ENCODE results near the gene DNAJC17. TPM values are rescaled to one million over a fixed set of nuclear protein-coding genes. Genes with fewer than 3 reads are reported as not detected.

The DNAJC17 gene
- total RNA-seq, 6 experiments from 2014 or later: 7.8 to 23.7 (median 17.7) TPM

DNA sequence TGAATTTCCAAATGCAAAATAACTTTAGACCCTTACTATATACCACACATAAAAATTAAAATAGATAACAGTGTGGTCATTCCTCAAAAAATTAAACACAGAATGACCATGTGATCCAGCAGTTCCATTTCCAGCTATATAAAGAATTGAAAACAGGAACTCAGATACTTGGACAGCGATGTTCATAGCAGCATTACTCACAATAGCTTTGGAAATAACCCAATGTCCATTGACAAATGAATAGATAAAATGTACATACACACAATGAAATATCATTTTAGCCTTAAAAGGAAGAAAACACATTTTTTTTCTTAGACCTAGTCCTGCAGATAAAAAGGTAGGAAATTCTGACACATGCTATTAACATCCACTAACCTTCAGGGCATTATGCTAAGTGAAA lies 85.6 kb downstream of the DNAJC17 start:
- no peak overlapping the region for H3K27ac ChIP-seq
- TF ChIP-seq CTCF (IDR thresholded peaks at IDR 0.05) (no peak), POLR2A (IDR thresholded peaks at IDR 0.05) (no peak)
- H3K36me3 ChIP-seq: no peaks in the 10 kb centered on the region
- no peaks in the 10 kb centered on the region for H3K27me3 ChIP-seq
- 46% methylated on average over 1 of the region's 1 CpG for WGBS (ENCODE audit: insufficient coverage, low coverage, low lambda C conversion rate, missing lambda C conversion rate)
- no peaks in the 10 kb centered on the region for H3K9me3 ChIP-seq
- intact Hi-C loops (cut with DNase I): no loop called here
- ATAC-seq: peak in 2 of 4 donors; percentile 18 to 42
- DNase-seq: no peak
- no peaks in the 10 kb centered on the region for H3K4me1 ChIP-seq
- no peak overlapping the region for H3K4me3 ChIP-seq

GRCh38 chr15:40716165-40716564 lies 91.1 kb downstream of the DNAJC17 start:
- intact Hi-C loops (cut with DNase I): no loop called here
- DNase-seq (no peak), ATAC-seq (no peak)
- Histone ChIP-seq H3K36me3 (no peaks in the 10 kb centered on the region), H3K27me3 (no peaks in the 10 kb centered on the region), H3K4me3 (no peak overlapping the region), H3K27ac (no peak overlapping the region), H3K4me1 (no peaks in the 10 kb centered on the region), H3K9me3 (no peaks in the 10 kb centered on the region)
- 87% methylated on average over 5 of the region's 6 CpGs for WGBS (ENCODE audit: insufficient coverage, low coverage, low lambda C conversion rate, missing lambda C conversion rate)
- TF ChIP-seq CTCF (IDR thresholded peaks at IDR 0.05) (no peak), POLR2A (IDR thresholded peaks at IDR 0.05) (no peak)

Small RNAs within 50 kb of the gene (small RNA-seq; reads per million reads assigned to genes)
- gene SUMO2P15: 0 reads per million in 2 experiments

Other genes with a start within 250 kb of the DNAJC17 start
- gene CCDC32, start 242.4 kb downstream of the DNAJC17 start, total RNA-seq: 10 to 100 TPM in 3 of 6 experiments, 1 to 10 TPM in 3; 6.4 to 12.3 (median 9.9) TPM
- 1 to 10 TPM; 4.7 to 7.4 (median 6.1) TPM for gene RPUSD2, start 238.2 kb downstream of the DNAJC17 start, total RNA-seq
- 1 to 10 TPM; 1.6 to 9.6 (median 3.6) TPM for gene KNL1, start 213.2 kb downstream of the DNAJC17 start, total RNA-seq
- 1 to 10 TPM in 2 of 6 experiments, under 1 TPM in 2, not detected in 2; 0.66 to 1.7 (median 1.1) TPM for gene RAD51, start 112.3 kb downstream of the DNAJC17 start, total RNA-seq
- gene RMDN3, start 52.2 kb downstream of the DNAJC17 start, total RNA-seq: 10 to 100 TPM; 25.3 to 38.5 (median 29.5) TPM
- gene GCHFR, start 43.4 kb downstream of the DNAJC17 start, total RNA-seq: 100 to 1,000 TPM in 2 of 6 experiments, 10 to 100 TPM in 4; 65.4 to 181 (median 82.0) TPM
- gene C15orf62, start 37.5 kb downstream of the DNAJC17 start, total RNA-seq: 1 to 10 TPM in 2 of 6 experiments, under 1 TPM in 4; 0.51 to 1.6 (median 0.83) TPM
- 10 to 100 TPM; 11.5 to 49.3 (median 19.5) TPM for gene ZFYVE19, start 384 bp downstream of the DNAJC17 start, total RNA-seq
- gene PPP1R14D, start 21.2 kb upstream of the DNAJC17 start, total RNA-seq: not detected
- gene SPINT1, start 36.6 kb upstream of the DNAJC17 start, total RNA-seq: 1 to 10 TPM; 1.1 to 7.9 (median 3.0) TPM
- gene RHOV, start 66.8 kb upstream of the DNAJC17 start, total RNA-seq: not detected
- gene VPS18, start 87.0 kb upstream of the DNAJC17 start, total RNA-seq: 10 to 100 TPM in 5 of 6 experiments, 1 to 10 TPM in 1; 8.4 to 24.7 (median 12.9) TPM
- gene DLL4, start 121.9 kb upstream of the DNAJC17 start, total RNA-seq: 1 to 10 TPM; 2.9 to 8.7 (median 4.2) TPM
- gene CHAC1, start 146.0 kb upstream of the DNAJC17 start, total RNA-seq: 10 to 100 TPM in 2 of 6 experiments, 1 to 10 TPM in 1, under 1 TPM in 3; 0.22 to 11.6 (median 0.97) TPM